Hematopoietic multipotent progenitor cell treated with erythropoietin and hydrocortisone succinate and interleukin-3 and kit ligand, for 15 days (in vitro differentiated cells): ENCODE measurements around the gene AKAP13.

Experiments used
- DNase-seq: peaks from one replicate; pipeline ENCODE4 v3.0.0-alpha.2; 2015; ENCODE audit warnings: low spot score

Gene AKAP13

DNA sequence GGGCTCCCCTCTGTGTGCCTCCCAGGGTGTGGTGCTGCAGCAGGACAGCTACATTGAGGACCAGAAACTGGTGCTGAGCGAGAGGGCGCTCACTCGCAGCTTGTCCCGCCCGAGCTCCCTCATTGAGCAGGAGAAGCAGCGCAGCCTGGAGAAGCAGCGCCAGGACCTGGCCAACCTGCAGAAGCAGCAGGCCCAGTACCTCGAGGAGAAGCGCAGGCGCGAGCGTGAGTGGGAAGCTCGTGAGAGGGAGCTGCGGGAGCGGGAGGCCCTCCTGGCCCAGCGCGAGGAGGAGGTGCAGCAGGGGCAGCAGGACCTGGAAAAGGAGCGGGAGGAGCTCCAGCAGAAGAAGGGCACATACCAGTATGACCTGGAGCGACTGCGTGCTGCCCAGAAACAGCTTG lies 360.6 kb downstream of the AKAP13 start:
- no peak for DNase-seq

DNA sequence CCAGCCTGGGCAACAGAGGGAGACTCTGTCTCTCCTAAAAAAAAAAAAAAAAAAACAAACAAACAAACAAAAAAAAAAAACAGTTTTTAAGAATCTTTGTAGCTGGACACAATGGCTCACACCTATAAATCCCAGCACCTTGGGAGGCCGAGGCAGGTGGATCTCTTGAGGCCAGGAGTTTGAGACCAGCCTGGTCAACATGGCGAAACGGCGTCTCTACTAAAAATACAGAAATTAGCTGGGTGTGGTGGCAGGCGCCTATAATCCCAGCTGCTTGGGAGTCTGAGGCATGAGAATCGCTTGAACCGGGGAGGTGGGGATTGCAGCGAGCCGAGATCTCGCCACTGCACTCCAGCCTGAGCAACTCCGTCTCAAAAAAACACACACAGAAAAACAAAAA lies 361.3 kb downstream of the AKAP13 start:
- no peak for DNase-seq

DNA sequence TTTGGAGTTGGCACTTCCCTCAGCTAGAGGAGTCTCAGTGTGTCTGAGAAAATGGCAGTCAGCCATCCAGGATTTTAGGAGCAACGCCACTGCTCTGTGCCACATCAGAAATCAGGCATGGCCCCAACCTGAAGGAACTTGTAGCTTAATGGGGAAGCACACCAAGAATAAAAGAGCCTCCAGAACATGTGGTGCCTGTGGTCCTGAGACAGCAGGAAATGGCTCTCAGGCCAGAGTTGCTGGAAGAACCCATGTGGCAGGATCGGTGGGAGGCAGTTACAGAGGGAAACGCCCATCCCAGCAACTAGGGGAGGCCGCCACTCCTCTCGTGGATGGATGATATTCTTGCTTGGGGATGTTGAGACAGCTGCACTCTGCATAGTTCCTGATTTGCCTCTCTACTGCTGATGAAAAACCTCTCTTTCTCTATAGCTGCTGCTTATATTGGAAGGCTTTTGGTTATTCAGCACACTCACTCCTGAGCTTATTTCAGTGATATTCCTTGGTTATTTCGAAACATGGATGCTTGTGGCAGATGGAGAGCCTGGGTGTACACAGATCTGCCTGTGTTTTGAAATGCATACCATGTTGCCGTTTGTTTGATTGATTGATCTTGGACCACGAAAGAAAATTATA lies 361.9 kb downstream of the AKAP13 start:
- DNase-seq: no peak

DNA sequence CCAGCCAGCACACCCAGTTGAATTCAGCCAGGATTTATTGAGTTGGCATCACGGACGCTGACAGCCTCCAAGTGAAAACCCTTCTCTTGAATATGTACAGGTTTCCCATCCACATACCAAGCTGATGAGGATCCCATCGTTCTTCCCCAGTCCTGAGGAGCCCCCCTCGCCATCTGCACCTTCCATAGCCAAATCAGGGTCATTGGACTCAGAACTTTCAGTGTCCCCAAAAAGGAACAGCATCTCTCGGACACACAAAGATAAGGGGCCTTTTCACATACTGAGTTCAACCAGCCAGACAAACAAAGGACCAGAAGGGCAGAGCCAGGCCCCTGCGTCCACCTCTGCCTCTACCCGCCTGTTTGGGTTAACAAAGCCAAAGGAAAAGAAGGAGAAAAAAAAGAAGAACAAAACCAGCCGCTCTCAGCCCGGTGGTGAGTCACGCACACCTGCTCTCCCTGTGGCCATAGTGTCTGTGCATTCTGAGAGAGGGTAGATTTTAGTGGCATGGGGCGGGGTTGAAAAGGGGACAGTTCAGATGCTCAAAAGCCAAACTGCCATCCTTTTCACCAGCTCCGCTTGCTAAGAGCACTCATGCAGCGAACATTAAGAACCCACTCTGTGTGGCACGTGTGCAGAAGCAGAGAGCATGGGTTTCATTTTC lies 363.1 kb downstream of the AKAP13 start:
- DNase-seq: no peak

DNA sequence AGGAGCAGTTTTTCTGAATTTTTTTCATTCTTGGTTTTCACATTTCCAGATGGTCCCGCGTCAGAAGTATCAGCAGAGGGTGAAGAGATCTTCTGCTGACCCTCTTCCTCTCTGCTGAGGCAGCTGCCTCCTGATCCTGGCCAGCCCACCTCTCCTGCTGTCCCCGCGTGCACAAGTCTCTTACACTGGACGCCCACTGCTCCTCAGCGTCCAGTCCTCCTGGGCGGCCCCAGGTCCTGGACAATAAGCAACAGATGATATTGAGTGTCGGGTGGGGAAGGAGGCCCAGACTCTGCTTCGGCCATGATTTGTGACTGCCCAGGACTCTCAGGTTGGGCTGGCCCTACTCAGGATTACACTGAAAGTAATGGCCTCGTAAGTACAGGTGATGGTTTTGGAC lies 364.2 kb downstream of the AKAP13 start:
- DNase-seq: no peak

DNA sequence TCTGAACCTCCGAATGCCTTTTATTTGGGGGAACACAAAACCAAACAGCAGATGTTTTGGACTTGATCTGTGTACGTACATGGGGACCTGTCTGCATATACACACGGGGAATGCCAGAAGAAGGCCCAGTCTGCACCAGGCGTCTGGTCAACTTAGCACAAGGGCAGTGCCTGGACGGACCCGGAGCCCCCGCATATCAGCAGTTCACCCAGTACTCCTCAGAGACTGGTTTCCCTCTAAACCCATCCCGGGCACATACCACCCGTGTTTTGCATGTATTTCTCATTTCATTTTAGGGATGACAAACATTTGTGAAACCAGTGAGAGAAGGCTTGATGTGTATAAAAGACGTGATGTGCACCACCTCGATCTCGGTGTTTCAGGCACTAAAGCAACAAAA lies 364.6 kb downstream of the AKAP13 start:
- DNase-seq: no peak

DNA sequence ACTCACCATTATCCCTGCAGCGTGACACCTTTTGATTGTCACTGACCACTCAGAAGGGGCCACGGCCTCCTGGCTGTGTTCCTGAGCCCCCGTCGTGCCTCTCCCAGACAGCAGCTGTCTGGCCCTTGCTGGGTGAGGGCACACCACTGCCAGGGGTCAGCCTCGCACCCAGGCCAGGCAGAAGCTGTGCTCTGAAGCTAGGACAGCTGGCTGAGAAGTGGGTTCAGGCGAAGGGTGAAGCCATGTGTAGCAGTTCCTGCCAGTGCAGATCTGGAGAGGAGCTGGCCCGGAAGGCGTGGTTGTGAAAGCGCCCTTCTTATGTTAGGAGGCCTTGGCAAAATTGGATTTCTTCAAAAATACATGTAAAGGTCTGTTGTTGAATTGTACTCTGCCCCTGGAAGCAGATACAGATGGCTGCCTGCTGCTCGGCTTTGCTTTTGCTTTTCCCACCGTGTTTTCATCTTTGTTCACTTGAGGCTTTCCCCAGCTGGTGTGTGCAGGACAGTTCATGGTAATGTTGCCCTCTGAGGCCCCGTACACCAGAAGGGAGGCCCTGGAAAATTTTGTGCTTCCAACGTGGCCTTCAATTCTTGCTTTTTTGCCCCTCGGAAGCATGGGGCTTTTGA lies 365.2 kb downstream of the AKAP13 start:
- DNase-seq: no peak

DNA sequence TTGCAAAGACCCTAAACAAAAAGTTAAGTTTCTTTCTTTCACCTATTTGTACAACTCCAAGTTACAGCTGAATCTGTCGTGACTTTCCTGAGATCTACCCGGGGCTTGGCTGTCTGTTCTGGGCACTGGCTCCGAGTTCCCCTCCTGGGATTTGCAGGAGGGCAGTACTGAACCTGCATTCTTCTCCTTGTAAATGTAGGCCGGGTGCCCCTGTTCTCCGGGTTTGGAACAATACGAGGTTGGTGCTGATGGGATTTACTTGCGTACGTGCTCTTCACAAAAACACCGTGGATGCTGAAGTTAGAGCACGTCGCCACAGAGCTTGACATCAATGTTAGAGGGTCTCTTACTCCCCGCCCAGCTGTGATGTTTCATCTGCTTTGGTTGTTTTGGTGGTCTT lies 366.2 kb downstream of the AKAP13 start:
- DNase-seq: no peak

DNA sequence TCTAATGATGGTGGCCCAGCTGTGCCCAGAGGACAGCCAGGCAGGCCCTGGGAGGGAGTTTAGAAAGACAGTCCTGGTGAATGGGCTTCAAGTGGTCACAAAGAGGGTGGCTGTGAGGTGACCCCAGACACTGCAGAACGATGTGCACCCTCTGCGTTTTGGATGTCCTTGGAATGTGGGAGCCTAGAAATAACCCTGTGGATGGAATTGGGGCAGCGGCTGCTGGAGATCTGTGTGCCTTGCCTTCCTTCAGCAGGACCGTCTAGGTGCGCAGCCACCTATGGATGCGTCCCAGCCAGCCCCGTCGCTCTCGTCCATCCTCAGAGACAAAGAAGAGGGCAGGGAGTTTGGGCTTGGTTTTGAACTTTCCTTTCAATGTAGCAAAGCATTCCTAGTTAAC lies 367.8 kb downstream of the AKAP13 start:
- no peak for DNase-seq

DNA sequence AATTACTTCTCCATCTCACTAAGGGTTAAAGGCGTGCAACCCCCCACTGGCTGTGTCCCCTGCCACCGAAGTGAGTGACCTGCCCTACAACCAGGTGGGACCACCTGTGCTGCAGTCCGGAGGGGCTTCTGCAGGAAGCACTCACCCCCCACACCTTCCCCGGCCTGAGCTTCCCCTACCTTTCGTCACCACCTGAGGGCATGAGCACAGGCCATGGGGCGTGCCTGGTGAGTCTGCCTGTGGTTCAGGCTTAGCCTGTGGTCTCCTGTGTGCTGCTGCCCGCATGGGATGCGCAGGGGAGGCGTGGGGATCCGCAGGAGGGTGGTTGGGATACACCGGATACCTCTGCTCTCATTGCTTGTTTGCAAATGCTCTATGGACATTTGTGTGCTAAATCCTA lies 368.3 kb downstream of the AKAP13 start:
- no peak for DNase-seq

DNA sequence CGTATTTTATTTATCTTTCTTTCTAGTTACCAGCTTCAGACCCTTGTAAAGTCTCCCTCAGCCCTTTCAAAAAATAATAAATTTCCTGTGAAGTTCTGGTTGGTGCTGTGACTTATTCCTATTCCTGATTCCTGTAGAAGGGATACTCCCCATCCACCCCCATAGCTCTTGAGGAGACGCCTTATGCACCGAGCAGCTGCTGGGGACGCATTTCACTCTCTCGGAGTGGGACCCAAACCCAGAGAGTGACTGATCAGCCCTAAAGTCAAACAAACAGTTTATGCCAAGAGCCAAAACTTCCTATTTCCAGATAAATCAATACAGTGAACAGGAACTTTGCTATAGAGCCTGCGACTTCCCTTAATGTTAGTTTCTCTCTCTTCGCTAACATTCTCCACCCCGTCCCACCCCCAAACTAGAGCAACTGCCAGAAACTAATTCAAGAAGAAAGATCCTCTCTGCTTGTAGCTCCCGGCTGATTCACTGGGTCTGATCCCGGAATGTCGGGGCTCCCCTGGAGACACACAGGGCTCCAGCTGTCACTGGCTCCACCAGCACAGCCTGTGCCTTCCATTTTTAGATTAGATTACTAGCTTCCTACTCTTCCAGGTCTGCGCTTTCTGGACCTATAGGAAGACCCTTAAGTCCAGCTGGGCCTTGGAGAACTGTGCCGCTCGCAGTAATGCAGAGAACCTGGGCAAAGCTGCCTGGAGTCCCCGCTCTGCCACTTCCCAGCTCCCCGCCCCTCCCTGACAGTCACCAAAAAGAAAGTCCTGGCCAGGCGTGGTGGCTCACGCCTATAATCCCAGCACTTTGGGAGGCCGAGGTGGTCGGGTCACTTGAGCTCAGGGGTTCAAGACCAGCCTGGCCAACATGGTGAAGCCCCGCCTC lies 369.1 kb downstream of the AKAP13 start:
- DNase-seq: no peak

DNA sequence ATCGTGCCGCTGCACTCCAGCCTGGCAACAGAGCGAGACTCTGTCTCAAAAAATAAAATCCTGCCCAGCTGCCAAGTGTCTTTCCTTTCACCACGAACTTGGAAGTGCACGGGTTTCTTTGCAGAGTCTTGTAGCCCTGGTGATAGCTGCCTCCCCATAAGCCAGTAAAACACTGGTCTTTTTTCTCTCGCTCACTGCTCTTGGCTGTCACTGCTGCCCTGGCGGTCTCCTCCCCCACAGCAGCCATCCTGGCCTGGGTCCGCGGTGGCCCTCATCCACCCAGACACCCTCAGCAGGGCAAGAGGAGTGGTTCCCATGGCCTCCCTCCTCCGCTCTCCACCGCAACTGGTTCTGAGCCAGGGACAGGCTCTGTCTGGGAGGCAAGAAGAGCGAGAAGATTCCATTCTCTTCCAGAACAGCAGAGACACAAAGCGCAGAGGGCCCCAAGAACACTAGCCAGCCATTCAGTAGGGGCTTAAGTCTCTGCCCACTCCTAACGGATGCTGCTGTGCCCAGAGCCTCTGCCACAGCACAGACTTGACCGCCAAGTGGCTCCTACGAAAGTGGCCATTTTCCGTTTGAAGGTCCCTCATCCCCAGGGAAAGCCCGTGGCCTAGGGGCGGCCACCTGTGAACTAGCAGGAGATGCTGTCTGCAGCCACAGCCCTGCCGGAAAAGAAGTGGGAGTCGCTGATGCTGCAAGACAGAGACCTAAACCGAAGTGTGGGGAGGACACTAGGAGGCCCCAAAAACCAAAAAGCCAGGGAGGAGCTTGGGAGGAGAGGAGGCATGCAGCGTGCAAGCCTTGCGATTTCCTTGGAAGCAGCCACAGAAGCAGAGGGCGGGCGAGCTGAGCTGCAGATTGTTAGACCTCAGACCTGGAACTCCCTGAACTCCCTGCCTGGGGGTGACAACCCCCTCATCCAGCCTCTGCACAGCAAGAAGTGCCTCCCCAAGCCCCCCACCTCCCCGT lies 370.2 kb downstream of the AKAP13 start:
- no peak for DNase-seq

DNA sequence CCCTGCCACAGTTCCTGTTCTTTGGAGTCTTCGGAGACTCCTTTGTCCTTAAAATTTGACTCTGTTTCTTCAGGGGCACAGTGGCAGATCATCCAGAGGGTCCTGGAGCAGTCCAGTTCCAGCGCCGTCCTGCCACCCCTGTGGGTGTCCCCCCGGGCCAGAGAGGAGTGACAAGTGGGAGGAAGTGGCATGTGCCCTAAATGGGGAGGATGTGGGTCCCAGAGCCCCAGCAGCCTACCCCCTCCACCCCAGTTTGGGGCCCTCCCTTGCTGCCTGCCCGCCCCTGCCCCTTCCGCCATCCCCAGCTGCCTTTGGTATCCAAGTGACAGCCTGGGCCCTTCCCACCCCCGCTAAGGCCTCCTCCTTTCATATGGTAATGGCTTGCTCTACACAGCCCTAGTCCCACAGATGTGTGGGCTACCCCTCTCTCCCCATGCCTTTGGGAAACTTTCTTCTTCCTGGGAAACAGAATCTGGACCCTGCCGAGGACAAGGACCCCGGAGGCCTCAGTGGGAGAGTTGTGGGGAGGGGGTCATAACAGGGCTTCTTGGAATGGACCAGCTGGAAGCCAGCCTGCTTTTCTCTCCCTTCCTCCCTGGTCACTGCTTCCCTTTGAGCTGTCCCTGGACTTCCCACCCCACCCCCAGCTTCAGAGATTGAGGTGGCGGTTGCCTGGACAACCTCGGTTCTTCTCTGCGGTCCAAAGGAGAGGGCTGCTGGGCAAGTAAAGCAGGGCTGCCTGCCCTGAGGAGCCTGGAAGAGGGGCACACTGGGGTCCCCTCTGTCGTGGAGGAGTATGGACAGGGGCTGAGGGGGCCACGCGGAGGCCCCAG lies 371.1 kb downstream of the AKAP13 start:
- DNase-seq: no peak

DNA sequence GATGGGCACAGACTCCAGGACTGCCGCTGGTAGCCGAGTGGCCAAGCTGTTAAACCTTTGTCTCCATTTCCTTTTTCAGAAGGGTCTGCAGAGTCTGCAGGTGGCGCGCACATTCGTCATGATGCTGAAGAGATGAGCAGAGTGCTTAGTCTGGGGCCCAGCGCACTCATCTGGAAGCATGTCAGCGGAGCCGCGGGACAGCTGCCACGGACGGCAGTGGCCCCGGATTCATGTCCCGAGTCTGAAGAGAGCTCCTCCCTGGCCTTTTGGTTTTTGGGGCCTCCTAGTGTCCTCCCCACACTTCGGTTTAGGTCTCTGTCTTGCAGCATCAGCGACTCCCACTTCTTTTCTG lies 371.7 kb downstream of the AKAP13 start:
- DNase-seq: no peak

DNA sequence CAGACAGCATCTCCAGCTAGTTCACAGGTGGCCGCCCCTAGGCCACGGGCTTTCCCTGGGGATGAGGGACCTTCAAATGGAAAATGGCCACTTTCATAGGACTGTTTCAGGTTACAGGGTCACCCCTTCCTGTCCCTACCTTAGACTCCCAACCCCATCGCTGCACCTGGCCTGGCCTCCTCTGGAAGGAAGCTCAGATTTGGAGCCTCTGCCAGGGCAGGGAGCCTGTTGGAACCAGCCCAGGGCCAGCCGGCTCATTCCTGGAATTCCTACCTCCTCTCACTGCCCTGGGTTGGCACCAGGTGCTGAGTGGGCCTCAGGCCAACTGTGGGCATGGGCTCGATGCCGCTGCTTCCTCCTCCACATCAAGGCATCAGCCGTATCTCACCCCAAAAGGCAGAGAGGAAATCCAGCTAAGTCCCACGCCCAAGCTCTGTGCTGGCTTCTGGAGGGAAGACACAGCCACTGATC lies 372.1 kb downstream of the AKAP13 start:
- no peak for DNase-seq

DNA sequence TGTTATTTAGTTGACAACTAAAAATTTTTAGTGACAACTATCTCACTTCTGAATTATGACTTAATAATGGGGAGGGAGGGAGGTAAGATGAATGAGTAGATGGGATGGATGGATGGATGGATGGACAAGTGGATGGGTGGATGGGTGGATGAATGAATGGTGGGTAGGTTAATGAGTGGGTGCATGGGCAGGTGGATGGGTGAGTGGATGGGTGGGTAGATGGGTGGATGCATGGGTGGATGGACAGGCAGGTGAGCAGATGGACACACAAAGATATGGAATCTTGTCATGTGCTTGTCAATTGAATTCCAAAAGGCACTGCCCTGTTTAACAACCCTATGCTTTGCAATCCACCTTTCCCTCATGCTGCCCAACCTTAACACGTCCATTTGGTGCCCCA lies 372.9 kb downstream of the AKAP13 start:
- no peak for DNase-seq

DNA sequence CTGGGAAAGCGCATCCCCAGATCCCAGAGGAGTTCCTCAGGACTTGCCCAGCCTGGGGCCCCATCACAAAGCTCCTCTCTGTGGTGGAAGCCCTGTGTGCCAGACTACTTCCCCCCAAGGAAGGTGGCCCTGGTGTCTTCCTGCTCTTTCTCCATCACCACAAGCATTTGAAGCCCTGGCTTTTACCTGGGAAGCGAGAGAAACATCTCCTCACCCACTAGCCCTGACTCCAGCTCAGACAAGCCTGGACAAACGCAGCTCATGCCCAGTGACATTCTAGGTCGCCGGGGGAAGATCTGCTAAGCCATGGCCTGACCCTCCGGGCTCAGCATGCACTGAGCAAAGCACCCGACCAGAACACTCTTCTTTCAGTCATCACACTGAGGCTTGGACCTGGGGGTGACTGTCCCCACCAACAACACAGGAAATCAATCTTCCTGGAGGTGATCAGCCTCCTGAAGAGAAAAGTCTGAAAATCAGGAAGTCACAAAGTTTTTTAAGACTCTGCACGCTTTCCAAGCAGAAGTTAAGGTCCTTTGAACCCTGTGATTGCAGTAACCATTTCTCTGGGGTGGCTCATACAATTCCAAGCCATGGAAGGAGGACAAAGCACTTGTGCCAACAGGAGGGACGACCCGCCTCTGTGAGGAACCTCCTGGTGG lies 373.5 kb downstream of the AKAP13 start:
- DNase-seq: no peak

DNA sequence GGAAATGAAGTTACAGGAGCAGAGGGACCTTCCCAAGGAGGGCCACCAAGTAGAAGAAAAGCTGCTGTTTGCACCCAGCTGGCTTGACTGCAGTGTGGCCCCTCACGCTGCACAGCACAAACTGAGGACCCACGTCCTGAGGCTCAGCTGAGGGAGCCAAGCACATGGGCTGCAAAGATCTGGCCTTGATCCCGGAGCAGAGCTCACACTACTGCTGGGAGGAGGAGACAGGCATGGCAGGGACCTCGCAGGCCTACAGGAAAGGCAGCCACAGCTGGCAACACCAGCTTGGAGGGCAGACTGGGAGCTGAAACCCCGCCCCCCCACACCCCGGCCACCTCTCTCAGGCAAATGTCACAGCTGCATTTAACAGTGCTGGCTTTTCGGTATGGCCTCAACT lies 374.6 kb downstream of the AKAP13 start:
- DNase-seq: no peak

DNA sequence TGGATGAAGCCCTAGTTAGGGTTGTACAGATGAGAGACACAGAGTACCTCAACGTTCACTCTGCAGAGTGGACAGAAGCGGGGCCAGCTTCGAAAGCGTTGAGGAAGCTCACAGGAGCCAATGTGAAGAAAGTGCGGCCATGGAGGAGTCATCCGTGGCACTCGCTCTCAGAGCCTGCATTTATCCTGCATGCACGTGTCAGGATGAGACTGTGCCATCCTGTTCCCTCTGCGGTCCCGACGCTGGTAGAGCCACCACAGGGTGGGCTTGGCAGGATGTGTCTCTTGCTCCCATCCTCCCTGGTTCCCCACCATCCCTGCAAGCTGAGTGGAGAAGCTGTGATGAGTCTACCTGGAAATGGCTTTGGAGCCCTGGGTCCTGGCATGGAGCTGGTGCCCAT lies 375.1 kb downstream of the AKAP13 start:
- DNase-seq: no peak

DNA sequence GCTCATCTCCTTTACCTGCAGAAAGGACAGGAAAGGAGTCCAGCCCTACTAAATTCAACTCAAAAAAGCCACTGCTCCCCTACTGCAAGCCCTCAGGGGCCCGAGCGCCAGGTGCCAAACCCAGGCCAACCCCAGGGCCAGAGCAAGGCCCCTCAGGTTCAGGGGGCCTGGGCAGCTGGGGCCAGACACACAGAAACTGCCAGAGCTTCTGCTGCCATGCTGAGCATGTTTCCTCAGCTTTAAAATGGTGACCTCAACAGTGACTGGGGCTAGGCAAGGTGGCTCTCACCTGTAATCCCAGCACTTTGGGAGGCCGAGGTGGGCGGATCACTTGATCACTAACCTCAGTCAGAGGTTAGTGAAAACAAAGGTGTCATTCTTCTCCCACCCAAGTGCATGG lies 375.5 kb downstream of the AKAP13 start:
- no peak for DNase-seq
